ENCODE results near the gene CACNA1C. TPM values are rescaled to one million over a fixed set of nuclear protein-coding genes. Genes with fewer than 3 reads are reported as not detected.

CACNA1C gene
- total RNA-seq, 1 experiment from 2014 or later: 1.1 TPM

DNA sequence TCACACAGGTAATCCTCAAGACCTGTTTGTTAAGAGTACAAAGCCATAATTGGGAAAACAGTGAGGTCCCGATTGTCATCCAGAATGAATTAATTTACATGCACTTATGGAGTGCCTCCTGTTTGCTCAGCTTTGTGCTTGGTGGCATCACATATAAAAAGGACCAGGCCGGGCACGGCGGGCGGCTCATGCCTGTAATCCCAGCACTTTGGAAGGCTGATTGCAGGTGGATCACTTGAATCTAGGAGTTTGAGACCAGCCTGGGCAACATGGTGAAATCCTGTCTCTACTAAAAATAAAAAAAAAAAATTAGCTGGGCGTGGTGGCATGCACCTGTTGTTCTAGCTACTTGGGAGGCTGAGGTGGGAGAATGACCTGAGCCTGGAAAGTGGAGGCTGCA lies 247.4 kb downstream of the CACNA1C start:
- Mint-ChIP-seq H3K27me3 (ENCODE audit: low read depth) (peaks cover 2% of the 10 kb centered on the region), H3K4me1 (peaks cover 43 to 54% of the 10 kb centered on the region in 2 experiments), H3K36me3 (ENCODE audit: insufficient read depth in 1 of 3, low read depth in 3 of 3) (no peaks in the 10 kb centered on the region), H3K27ac (0 out of 7 replicates have a peak overlapping the region, but pooled peaks of 1 of the 3 experiments have one; percentile 15), H3K4me3 (no peak overlapping the region), H3K9me3 (no peaks in the 10 kb centered on the region)
- H2BK5ac ChIP-seq (ENCODE audit: insufficient read length, low read length): no peak overlapping the region
- H3K4me1 ChIP-seq (ENCODE audit: insufficient read depth, low read length): peaks cover 8% of the 10 kb centered on the region; the same call in 1 of the 2 replicates
- H3K23me2 ChIP-seq (ENCODE audit: insufficient read length, low read depth, low read length, poor library complexity, severe bottlenecking): no peaks in the 10 kb centered on the region
- no peaks in the 10 kb centered on the region for H4K20me1 ChIP-seq (ENCODE audit: control insufficient read depth, insufficient read depth, insufficient read length)
- no peak overlapping the region for H4K5ac ChIP-seq (ENCODE audit: insufficient read length, low read depth, low read length)
- H2BK120ac ChIP-seq (ENCODE audit: low read depth, low read length, poor library complexity, severe bottlenecking): no peak overlapping the region
- H2BK12ac ChIP-seq (ENCODE audit: insufficient read length, low read depth, low read length): no peak overlapping the region
- no peak overlapping the region for H3K4ac ChIP-seq (ENCODE audit: low read depth, low read length)
- H3K79me1 ChIP-seq (ENCODE audit: insufficient read depth, low read depth, low read length, poor library complexity, severe bottlenecking): no peaks in the 10 kb centered on the region
- H3K14ac ChIP-seq (ENCODE audit: insufficient read depth, low read length): no peak overlapping the region
- H4K91ac ChIP-seq (ENCODE audit: insufficient read length, low read depth, low read length): no peak overlapping the region
- H2AFZ ChIP-seq (ENCODE audit: low read length): no peak overlapping the region
- H2BK20ac ChIP-seq (ENCODE audit: low read depth, low read length, poor library complexity, severe bottlenecking): no peak overlapping the region
- no peak overlapping the region for H3T11ph ChIP-seq (ENCODE audit: low read length)
- no peak overlapping the region for H3K18ac ChIP-seq (ENCODE audit: insufficient read length, low read depth, low read length)
- no peak overlapping the region for H3K27ac ChIP-seq (ENCODE audit: insufficient read length, low read depth, low read length)
- no peak overlapping the region for H4K8ac ChIP-seq (replicated peaks; ENCODE audit: insufficient read length, low read depth, low read length)
- TF ChIP-seq, protein P1, sequence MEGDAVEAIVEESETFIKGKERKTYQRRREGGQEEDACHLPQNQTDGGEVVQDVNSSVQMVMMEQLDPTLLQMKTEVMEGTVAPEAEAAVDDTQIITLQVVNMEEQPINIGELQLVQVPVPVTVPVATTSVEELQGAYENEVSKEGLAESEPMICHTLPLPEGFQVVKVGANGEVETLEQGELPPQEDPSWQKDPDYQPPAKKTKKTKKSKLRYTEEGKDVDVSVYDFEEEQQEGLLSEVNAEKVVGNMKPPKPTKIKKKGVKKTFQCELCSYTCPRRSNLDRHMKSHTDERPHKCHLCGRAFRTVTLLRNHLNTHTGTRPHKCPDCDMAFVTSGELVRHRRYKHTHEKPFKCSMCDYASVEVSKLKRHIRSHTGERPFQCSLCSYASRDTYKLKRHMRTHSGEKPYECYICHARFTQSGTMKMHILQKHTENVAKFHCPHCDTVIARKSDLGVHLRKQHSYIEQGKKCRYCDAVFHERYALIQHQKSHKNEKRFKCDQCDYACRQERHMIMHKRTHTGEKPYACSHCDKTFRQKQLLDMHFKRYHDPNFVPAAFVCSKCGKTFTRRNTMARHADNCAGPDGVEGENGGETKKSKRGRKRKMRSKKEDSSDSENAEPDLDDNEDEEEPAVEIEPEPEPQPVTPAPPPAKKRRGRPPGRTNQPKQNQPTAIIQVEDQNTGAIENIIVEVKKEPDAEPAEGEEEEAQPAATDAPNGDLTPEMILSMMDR (conservative IDR thresholded peaks at IDR 0.05): no peak
- no peak overlapping the region for H3K9ac ChIP-seq (ENCODE audit: extremely low read depth, insufficient read length, low read length)
- H3K23ac ChIP-seq (ENCODE audit: insufficient read length, low read depth, low read length): no peak overlapping the region
- no peak overlapping the region for H2AK5ac ChIP-seq (ENCODE audit: insufficient read length, low read length)
- DNase-seq: no peak
- H2BK15ac ChIP-seq (ENCODE audit: low read depth, low read length): no peak overlapping the region
- H3K27me3 ChIP-seq (ENCODE audit: insufficient read depth, low read length): no peaks in the 10 kb centered on the region
- H3K56ac ChIP-seq (ENCODE audit: insufficient read length, low read depth, low read length): no peak overlapping the region
- no peaks in the 10 kb centered on the region for H3K79me2 ChIP-seq (ENCODE audit: insufficient read depth, low read length)
- H3K4me2 ChIP-seq (ENCODE audit: insufficient read depth, insufficient read length, low read length): no peak overlapping the region
- no peaks in the 10 kb centered on the region for H3K9me3 ChIP-seq (ENCODE audit: control insufficient read depth, low read depth, low read length)
- no CpG with 5 or more reads among the region's 6 CpGs for WGBS (ENCODE audit: extremely low coverage, insufficient read length, low lambda C conversion rate)

All from H9 (cell line).